GM19397 (cell line): ENCODE data around the gene AGBL3.
A peak's percentile ranks its signal among the peaks of the same experiment; 100 is the strongest.
"Not testable (repeated sequence)": the region's sequence is repeated elsewhere in the genome, so short reads cannot be mapped to it uniquely, and the experiment has no call there.

Source experiments
- ATAC-seq: cut with Tn5 transposase; IDR thresholded peaks from one replicate; pipeline ENCODE4 v1.9.1; 2021; ENCODE audit warnings: mild to moderate bottlenecking, moderate library complexity; ENCODE audit not compliant: unreplicated experiment

Gene AGBL3

DNA sequence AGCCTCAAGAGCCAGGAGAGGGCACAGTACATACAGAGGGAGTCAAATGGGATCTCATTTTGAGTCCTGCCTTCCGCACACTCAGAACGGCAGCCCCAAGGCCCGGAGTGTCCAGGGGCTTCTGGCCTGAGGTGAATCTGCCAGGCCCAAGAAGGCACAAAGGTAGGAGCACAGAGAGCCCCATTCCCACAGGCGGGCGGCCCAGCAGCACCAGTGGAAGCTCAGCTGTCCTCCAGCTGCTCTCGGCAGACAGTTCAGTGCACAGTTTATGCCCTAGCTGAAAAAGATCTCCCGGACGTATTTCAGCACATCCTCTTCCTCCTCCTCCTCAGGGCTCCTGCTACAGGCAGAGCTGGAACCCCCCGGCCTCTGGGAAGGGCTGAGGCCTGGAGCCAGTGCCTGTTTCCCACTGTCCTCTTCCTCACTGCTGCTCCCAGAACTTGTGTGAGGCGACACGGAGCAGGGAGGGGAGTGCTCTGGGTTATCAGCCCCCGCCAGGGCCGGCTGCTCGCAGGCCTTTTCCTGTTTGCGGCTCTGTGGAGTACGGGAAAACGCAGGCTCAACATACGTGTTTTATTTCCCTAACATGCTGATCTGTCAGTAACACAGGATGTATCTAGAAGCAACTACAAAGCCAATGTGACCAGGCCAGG lies 180.2 kb downstream of the AGBL3 start:
- no peak for ATAC-seq

DNA sequence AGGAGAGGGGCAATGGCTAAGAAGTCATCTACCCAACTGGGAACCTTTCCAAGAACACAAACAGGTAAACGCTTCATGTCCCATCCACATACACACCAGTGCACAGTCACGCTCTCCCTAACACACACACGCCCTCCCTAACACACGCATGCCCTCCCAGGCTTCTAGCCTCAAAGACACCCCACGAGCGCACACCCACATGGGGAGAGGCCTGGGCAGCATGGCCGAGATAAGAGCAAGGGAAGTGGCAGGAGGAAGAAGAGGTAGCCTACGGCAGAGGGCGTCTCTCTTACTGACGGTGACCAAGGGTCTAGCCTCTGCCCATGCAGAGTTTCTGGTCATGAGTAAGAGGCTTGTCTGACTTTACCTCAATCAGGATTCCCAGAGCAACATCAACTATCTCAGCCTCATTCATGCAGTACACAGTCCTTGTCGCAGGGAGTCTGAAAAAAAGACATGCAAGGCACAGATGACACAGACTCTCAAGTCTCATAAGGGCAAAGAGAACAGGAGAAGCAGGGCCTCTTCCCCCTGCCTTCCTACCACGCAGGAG lies 181.1 kb downstream of the AGBL3 start:
- ATAC-seq, result no peak

GRCh38 chr7:135168001-135168400 lies 181.7 kb downstream of the AGBL3 start:
- ATAC-seq, result no peak

- no peak for ATAC-seq
Observed at GRCh38 chr7:135168489-135169140, 182.3 kb downstream of the AGBL3 start.

- ATAC-seq, result peak; percentile 22
Observed at GRCh38 chr7:135169141-135169963, 183.0 kb downstream of the AGBL3 start.

DNA sequence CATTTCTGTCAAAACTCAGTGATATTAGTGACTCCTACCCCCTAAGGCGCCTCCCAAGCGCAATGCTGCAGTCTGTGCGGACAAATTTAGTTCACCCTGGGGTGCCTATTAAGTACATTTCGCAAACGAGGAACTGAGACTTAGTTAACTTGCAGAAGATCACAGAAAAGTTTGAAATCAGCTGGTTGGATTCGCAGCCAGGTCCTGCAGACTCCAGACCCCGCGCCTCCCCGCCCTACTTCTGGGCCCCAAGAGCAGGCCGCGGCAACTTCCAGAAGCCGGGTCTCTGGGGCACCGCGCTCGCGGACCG lies 183.6 kb downstream of the AGBL3 start:
- ATAC-seq, result no peak

GRCh38 chr7:135170274-135170997 lies 184.1 kb downstream of the AGBL3 start, which contains the start of gene CYREN:
TSS of gene CYREN (minus strand) at chr7:135170707. CDS start at chr7:135168922, 1,785 bp downstream.
- ATAC-seq, result peak; percentile 72

DNA sequence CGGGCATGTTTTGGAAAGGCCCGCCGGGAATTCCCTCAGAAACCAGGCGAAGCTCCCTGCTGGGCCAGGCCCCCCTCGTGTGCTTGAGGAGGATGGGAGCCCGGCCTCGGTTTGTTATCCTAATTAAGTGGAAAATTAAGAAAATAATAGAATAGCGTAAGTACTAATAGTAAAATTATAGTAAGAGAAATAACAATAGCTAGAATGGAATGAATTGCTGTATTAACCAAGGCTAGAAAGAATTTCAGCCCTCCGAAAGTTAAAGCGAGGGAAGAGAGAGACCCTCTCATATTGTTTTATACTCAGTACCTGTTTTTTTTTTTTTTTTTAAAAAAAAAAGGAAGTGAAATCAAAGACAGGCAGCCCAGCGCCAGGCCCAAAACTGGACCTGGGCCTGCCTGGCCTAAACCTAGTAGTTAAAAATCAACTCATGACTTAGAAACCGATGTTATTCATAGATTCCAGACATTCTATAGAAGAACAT lies 184.7 kb downstream of the AGBL3 start:
- peak; percentile 9 for ATAC-seq

DNA sequence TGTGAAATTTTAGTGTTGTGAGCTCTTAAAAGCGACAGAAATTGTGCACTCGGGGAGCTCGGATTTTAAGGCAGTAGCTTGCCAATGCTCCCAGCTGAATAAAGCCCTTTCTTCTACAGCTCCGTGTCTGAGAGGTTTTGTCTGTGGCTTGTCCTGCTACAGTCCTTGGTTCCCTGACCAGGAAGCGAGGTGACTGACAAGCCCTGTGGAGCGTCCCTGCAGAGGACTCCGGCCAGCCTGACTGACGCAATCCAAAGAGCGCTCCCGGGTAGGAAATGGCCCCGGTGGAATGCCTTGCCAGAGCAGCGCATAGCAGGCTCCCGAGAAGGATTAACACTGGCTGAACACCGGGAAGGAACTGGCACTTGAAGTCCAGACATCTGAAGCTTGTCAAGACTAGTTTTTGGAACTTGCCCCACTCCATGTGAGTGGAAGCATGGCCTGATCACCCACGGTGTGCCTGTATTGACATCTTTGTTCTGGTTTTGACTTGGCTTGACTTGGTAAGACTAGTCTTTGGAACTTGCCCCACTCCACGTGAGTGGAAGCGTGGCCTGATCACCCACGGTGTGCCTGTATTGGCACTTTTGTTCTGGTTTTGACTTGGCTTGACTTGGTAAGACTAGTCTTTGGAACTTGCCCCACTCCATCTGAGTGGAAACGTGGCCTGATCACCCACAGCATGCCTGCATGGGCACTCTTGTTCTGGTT lies 185.4 kb downstream of the AGBL3 start:
- ATAC-seq, result not testable (repeated sequence)

DNA sequence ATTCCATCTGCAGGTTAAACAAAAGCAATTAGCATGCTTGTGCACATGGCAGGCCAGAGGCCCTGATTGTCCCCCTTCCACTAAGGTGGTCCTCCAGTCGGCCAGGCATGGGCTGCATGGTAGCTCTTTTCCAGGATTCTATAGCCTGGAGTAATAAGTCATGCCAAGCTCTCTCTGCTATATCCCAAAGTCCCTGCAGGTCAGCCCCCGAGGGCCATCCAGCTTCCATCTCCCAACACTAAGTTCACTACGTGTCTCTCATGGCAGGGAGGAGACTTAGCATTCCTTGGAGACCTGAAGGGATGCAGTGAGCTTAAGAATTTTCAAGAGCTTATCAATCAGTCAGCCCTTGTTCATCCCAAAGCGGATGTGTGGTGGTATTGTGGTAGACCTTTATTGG lies 187.6 kb downstream of the AGBL3 start:
- not testable (repeated sequence) for ATAC-seq

- ATAC-seq, result no peak
Observed at GRCh38 chr7:135174941-135175340, 188.6 kb downstream of the AGBL3 start.

GRCh38 chr7:135175931-135176330 lies 189.6 kb downstream of the AGBL3 start:
- no peak for ATAC-seq

- no peak for ATAC-seq
Observed at GRCh38 chr7:135177028-135177696, 190.9 kb downstream of the AGBL3 start.

GRCh38 chr7:135178364-135178763 lies 192.1 kb downstream of the AGBL3 start:
- ATAC-seq, result no peak

- ATAC-seq, result no peak
Observed at GRCh38 chr7:135179321-135179925, 193.1 kb downstream of the AGBL3 start.

DNA sequence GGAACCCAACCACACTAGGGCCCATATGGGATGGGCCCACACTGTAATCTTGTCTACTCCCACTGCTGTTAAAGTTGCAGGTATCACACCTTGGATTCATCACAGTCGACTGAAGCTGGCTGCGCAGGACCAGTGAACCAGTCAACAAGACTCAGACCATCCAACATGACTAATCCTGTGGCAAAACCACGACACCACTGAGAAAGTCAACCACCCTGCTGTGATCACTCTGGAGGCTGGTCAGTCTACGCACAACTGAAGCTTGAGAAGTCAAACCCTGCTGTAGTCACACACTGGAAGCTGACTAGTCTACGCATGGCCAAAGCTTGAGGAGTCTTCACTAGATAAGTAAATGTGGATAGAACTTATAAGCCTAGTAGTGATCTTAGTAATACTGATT lies 193.8 kb downstream of the AGBL3 start:
- no peak for ATAC-seq

DNA sequence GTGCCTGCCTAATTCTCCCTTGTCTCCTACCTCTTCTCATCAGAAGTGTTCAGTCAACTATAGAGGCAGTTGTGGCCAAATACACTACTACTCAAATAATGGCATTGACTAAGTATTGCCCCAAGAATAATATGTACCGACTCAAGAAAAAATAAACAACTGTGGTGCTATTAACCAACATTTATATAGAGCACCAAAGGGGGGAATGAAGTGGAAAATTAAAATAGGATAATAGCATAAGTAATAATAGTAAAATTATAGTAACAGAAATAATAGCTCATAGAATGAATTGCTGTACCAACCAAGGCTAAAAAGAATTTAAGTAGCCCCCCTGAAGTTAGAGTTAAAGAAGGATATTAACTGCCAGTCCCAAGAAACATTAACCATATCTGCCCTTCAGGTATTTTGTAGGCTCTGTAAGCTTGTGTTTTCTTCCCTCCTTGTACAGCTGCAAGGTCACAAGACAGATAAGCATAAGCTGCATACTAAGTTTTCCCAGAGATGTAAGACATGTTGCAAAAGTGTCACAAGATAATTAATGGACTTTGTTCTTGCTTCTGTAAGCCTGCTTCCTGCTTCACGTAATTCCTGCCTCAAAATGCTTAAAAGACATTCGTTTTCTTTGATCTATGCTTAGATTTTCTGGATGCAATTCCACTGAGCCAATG lies 195.1 kb downstream of the AGBL3 start:
- ATAC-seq, result no peak

DNA sequence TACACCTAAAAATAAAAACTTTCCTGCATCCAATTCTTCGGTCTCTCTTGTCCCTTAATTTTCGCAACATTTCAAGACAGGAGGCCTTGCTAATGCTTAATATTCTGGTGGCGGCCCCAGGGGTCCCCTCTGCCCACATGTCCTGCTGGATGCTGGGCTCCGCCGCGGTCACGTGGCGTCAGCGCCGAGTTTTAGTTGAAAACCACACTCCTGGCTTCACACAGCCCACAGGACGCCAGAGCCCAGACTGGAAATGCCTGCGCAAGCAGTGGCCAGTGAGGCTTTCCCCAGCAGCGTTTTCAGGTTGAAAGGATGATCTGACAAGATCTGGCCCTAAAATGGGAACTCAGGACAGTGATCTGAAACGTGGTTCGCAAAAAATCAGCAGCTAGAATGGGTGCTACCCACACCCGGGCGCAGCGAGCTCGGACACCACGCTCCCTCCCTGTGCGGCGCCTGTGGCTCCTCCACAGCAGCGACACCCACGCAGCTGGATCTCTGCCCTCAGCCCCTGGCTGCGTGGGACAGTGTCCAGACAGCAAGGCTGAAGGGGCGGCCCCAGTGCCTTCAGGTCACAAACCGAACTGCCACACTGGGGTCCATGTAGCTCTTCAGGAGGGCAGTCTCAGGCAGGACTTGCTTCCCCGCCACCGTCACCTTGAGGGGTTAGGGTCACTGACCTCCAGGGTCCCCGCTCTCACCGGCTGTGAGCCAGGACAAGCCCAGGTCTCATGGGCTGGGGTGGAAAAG lies 195.8 kb downstream of the AGBL3 start:
- ATAC-seq, result no peak
